HL-60/S4 treated with phorbol 12-myristate 13-acetate at 8.2 ng/mL for 4 days and 3 days (cell line): ENCODE measurements around the gene UQCRC1.

Source experiments
- in situ Hi-C: fragments of 300-500 bp; cut with MboI; formaldehyde crosslinking; loops from 2 replicates; pipeline ENCODE4 v1.15.0; 2022; ENCODE audit warnings: low sequenced_read_pairs

Gene UQCRC1

DNA sequence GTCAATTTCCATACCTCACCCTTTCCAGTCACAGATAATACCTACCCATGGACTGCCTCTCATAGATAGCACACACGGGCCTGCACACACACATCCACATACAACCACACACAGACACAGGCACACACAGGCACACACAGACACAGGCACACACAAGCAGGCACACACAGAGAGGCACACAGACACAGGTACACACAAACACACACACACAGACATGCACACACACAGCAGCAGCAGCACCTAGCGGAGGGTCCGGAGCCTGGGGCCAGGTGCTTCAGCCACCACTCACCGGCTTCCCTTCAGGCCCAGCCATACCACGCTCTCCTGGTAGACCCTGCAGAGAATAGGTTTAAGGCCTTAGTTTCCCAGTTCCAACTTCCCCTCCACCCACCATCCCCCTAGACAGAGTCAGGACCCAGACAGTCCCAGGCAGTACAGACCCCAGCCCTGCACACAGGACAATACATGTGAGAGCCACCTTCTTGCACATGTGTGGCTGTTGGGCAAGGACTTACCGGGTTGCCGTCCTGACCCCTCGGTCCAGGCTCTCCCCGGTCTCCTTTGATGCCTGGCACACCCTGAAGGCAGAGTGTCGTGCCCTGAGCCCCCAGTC lies 35.4 kb downstream of the UQCRC1 start:
- in situ Hi-C loops: no loop called here

GRCh38 chr3:48572517-48572916 lies 36.9 kb downstream of the UQCRC1 start:
- in situ Hi-C loops: no loop called here

GRCh38 chr3:48571938-48572337 lies 37.5 kb downstream of the UQCRC1 start:
- in situ Hi-C loops: no loop called here

- in situ Hi-C loops: no loop called here
Measured at GRCh38 chr3:48569808-48570450, 39.5 kb downstream of the UQCRC1 start.

DNA sequence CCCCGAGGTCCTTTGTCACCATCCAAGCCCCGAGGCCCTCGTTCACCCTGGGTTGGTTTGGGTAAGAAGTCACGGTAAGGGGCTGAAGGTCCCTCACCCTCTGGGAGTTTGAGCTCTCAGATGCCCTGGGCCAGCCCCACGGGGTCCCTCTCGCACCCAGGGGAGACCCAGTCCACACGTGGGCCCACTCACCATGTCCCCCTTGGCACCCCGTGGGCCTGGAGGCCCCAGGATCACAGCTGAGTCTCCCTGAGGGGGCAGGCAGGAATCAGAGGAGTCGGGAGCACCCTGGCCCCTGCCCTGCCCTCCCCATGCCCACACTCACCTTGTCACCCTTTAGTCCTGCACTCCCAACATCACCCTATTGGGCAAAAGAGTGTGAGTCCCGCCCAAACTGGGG lies 40.0 kb downstream of the UQCRC1 start:
- in situ Hi-C loops: no loop called here

DNA sequence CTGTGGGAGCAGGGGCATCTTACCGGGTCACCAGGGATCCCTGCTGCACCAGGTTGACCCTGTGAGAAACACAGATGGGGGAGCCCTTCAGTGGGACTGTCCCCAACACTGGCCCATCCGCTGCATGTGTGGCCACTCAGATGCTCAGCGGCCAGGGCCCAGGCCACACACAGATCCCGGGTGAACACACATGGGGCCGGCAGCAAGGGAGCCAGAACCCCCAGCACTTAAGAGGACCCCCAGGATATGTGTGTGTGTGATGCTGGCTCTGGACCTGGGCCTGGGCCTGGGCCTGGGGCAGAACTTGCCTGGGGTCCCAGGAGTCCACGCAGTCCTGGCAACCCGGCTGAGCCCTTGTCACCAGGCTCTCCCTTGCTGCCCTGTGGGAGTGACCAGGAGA lies 41.0 kb downstream of the UQCRC1 start:
- in situ Hi-C loops: no loop called here

DNA sequence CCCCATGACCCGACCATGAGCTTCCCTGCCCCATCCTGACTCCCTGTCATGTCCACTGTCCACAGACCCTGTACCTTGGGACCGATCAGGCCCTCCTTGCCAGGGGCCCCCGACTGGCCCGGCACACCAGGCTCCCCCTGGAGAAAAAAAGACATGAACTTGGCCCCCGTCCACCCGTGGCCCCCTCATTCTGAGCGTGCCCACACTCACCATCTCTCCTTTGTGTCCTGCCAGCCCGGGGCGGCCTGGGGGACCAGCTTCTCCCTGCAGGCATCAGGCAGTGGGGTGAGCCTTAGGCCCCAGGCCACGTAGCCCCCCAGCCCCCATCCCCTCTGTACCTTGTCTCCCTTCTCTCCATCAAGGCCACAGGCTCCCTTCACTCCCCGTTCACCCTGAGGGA lies 41.9 kb downstream of the UQCRC1 start:
- in situ Hi-C loops: no loop called here

GRCh38 chr3:48567090-48567489 lies 42.4 kb downstream of the UQCRC1 start:
- in situ Hi-C loops: no loop called here

DNA sequence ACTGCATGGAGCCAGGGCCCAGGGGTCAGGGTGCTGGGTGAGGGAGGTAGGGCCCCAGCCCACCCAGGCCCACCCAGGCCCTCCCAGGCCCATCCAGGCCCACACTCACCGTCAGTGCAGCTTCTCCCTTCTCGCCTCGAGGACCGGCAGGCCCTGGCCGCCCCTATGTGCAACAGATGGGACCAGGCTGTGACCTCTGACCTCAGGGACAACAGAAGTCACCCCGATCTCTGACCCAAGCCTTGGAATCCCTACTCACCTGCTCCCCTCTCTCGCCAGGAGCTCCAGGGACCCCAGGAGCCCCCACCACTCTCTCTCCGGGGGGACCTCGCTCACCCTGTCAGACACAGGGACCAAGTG lies 43.1 kb downstream of the UQCRC1 start:
- in situ Hi-C loops: no loop called here

- in situ Hi-C loops: no loop called here
Measured at GRCh38 chr3:48565591-48566400, 43.6 kb downstream of the UQCRC1 start.

DNA sequence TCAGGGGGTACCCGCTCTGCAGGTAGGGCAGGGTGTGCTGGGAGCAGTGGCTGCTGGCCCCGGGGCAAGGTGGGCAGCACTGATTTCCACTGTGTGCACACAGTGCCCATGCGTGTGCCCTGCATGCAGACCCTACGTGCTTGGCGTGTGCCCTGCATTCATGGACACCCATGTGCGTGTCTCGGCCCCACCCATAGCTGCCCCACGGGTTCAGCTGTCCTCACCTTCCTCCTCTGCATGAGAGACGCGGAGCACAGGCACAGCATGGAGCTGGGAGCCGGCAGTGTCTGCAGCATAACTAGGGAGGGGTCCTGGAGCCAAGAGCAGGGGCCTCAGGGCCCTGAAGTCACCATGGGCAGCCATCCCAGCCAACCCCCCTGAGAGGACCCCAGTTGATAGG lies 44.3 kb downstream of the UQCRC1 start:
- in situ Hi-C loops: no loop called here

DNA sequence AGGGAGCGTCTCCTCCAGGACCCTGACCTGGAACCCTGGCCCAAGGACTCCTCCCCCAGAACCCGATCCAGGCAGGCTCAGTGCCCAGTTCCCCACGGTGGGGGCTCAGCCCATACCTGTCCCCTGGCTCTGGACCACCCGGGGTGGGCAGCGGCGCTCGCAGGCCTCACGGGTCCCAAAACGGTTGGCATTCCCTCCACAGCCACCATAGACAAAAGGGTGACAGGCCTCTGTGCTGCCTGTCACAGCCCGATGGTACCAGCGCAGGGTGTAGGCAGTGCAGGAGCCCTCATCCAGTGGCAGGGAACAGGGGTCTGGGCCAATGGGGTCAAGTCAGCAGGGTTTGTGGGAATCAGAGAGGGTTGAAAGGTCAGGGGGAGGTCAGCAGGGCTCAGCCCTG lies 44.8 kb downstream of the UQCRC1 start:
- in situ Hi-C loops: no loop called here

- in situ Hi-C loops: no loop called here
Measured at GRCh38 chr3:48564022-48564421, 45.4 kb downstream of the UQCRC1 start.

DNA sequence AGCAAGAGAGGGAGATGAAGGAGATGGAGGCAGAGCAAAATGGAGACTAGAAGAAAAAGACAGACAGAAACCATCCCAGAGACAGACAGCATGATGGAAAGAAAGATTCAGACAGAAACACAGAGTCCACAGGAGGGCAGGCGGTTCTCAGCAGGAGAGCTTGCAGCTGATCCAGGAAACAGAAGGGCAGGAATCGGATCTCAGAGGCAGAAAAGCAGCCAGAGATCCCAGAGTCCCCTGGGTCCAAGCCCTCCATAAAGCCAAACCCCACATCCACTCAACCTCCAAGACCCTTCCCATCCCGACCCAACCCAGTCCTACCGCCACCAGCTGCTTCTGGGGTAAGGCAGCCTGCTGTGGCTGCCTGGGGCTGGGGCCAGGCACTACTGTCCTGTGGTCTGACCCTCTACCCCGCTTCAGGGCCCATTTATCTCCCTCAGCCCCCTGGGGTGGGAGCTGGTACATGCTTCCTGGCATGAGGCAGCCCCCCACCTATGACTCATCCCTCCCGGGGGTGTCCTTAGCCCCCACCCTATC lies 46.0 kb downstream of the UQCRC1 start, which contains the start of gene UCN2:
Gene UCN2, minus strand, starts transcription at position 400 of the 537 bp plus-strand sequence. CDS start 657 bp downstream, outside the sequence.
- in situ Hi-C loops: no loop called here

GRCh38 chr3:48562367-48563095 lies 46.9 kb downstream of the UQCRC1 start:
- in situ Hi-C loops: no loop called here

GRCh38 chr3:48561045-48561736 lies 48.3 kb downstream of the UQCRC1 start:
- in situ Hi-C loops: no loop called here

- in situ Hi-C loops: no loop called here
Measured at GRCh38 chr3:48560648-48561018, 48.8 kb downstream of the UQCRC1 start.

DNA sequence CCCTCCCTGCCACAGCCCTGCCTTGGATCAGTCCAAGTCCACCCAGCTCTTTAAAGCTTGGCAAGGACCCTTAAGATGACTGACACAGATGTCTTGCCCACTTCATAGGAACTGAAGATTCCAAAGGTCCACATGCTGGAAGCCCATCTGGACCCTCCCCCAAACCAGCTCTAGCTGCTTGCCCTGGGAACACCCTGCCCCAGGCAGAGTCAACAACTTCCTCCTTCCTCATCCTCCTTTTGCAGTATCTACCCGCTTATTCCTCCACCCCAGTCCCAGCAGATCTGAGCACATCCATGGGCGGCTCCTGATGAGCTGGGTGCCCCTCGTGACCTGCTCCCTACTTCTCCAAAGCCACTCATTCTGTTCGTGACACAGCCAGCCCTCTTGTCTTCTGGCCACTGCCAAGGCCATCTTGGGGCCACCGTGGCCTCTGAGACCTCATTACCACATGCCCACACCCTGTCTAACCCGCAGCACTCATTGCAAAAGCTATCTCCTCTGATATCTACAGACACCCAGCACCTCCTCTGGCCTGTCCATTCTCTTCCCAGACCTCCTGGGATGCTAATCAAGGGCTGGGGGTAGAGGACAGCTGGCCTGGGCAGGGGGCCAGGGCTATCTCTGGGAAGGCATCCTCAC lies 50.8 kb downstream of the UQCRC1 start:
- in situ Hi-C loops: no loop called here

DNA sequence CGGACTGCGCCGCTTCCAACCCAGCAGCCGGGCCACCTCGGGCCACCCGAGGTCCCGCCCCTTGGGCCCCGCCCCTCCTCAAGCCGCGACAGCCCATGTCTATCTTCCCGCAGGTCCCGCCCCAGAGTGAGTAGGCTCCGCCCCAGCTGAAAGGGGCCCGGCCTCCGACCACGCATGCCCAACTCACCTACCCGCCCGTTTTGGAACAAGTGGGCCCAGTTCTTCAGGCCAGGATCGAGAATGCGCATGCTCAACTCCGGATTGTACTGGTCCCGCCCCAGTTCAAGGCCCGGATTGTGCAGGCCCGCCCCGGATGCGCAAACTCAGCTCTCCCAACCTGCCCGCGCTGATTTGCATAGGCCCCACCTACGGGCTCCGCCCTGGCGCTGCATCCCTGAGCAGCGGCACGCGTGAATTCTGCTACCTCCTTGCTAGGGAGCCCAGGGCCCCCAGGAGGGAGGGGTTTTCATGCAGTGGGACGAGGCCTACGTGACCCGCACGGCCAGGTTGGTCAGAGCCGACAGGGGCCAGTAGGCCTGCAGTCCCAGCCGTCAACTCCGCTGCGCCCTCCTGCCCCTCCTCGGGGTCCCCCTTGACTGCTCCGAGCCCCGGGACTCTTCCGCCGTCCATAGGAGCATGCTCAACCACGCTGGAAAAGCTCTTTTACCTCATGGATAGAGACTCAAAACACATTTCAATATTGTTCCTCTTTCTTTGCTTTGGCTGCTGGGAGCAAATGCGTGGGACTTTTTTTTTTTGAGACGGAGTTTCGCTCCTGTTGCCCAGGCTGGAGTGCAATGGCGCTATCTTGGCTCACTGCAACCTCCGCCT lies 52.4 kb downstream of the UQCRC1 start, which contains the start of gene PFKFB4:
Gene PFKFB4, minus strand, starts transcription at position 8 of the 831 bp plus-strand sequence. CDS start 26 bp downstream, outside the sequence.
- in situ Hi-C loops: no loop called here
